H1 (cell line): Measurements from ENCODE around the gene CCDC28B. TPM values are rescaled to one million over a fixed set of nuclear protein-coding genes. Genes with fewer than 3 reads are reported as not detected.

Experiments used
- CBX8 ChIP-seq: fragments of 300-800, 300-1000 bp; sonication (generic); IDR thresholded peaks from 2 replicates; pipeline ENCODE4 v1.7.1; 2016; ENCODE audit warnings: low read depth, low read length, borderline replicate concordance
- CTCF ChIP-seq, 3 experiments: IDR thresholded peaks; 1 replicate in 2 of 3; 2 replicates in 1 of 3; pipeline versions ENCODE4 v1.5.1 to v1.6.1; 2011; ENCODE audit warnings: low read length in 3 of 3, mild to moderate bottlenecking in 3 of 3, inconsistent platforms in 2 of 3, low read depth in 1 of 3, moderate library complexity in 1 of 3; ENCODE audit not compliant: insufficient read depth in 1 of 3; ENCODE audit errors: control extremely low read depth in 1 of 3
- EGR1 ChIP-seq: IDR thresholded peaks from 2 replicates; pipeline ENCODE4 v1.6.1; 2011; ENCODE audit warnings: low read depth, low read length, borderline replicate concordance
- FOSL1 ChIP-seq: IDR thresholded peaks from 2 replicates; pipeline ENCODE4 v1.6.1; 2011; ENCODE audit warnings: mild to moderate bottlenecking, low read depth, low read length, moderate library complexity; ENCODE audit not compliant: insufficient read depth
- GABPA ChIP-seq: IDR thresholded peaks from 2 replicates; pipeline ENCODE4 v1.6.1; 2011; ENCODE audit warnings: mild to moderate bottlenecking, low read length, moderate library complexity, borderline replicate concordance; ENCODE audit not compliant: insufficient read depth
- GTF2F1 ChIP-seq: IDR thresholded peaks from 2 replicates; pipeline ENCODE4 v1.6.1; 2012; ENCODE audit warnings: low read depth, low read length, improper control_type of control experiment, borderline replicate concordance
- HDAC2 ChIP-seq, 2 experiments: fragments of 300-600 bp in 1 of 2; sonication (generic) in 1 of 2; IDR thresholded peaks; 2 replicates each; pipeline ENCODE4 v1.6.1; 2011 to 2012; ENCODE audit warnings: low read depth in 2 of 2, low read length in 2 of 2, mild to moderate bottlenecking in 2 of 2, moderate library complexity in 2 of 2, borderline replicate concordance in 1 of 2, inconsistent platforms in 1 of 2
- KDM5A ChIP-seq: fragments of 200-600 bp; IDR thresholded peaks from 2 replicates; pipeline ENCODE4 v1.7.1; 2012; ENCODE audit warnings: mild to moderate bottlenecking, low read length, inconsistent platforms, mixed read lengths
- MAFK ChIP-seq: IDR thresholded peaks from 2 replicates; pipeline ENCODE4 v1.6.1; 2012; ENCODE audit warnings: low read depth, mild to moderate bottlenecking, improper control_type of control experiment, low read length
- POLR2A ChIP-seq, 2 experiments: IDR thresholded peaks; 1 replicate in 1 of 2; 2 replicates in 1 of 2; pipeline ENCODE4 v1.6.1; 2011; ENCODE audit warnings: low read depth in 2 of 2, low read length in 2 of 2, mild to moderate bottlenecking in 2 of 2; ENCODE audit errors: control extremely low read depth in 1 of 2
- POLR2AphosphoS5 ChIP-seq: IDR thresholded peaks from 2 replicates; pipeline ENCODE4 v1.6.1; 2011; ENCODE audit warnings: low read depth, low read length
- RBBP5 ChIP-seq: IDR thresholded peaks from 2 replicates; pipeline ENCODE4 v1.7.1; 2012; ENCODE audit warnings: low read depth, mild to moderate bottlenecking, inconsistent platforms, low read length, moderate library complexity, borderline replicate concordance
- SIN3A ChIP-seq, 2 experiments: IDR thresholded peaks in 1 of 2; conservative IDR thresholded peaks in 1 of 2; 2 replicates each; pipeline ENCODE4 v1.6.1; 2011 to 2012; ENCODE audit warnings: low read length in 2 of 2, improper control_type of control experiment in 1 of 2, low read depth in 1 of 2, mild to moderate bottlenecking in 1 of 2
- SIRT6 ChIP-seq: IDR thresholded peaks from one replicate; pipeline ENCODE4 v1.7.1; 2012; ENCODE audit warnings: low read length, inconsistent platforms
- SP4 ChIP-seq: IDR thresholded peaks from 2 replicates; pipeline ENCODE4 v1.6.1; 2012; ENCODE audit warnings: low read length, inconsistent platforms
- SRF ChIP-seq: IDR thresholded peaks from 2 replicates; pipeline ENCODE4 v1.6.1; 2011; ENCODE audit warnings: mild to moderate bottlenecking, low read depth, low read length, moderate library complexity
- SUZ12 ChIP-seq: fragments of 200-600 bp; sonication (generic); IDR thresholded peaks from 2 replicates; pipeline ENCODE4 v1.6.1; 2012; ENCODE audit warnings: mild to moderate bottlenecking, inconsistent platforms, low read length, moderate library complexity, mixed read lengths
- TAF1 ChIP-seq: IDR thresholded peaks from 2 replicates; pipeline ENCODE4 v1.6.1; 2011; ENCODE audit warnings: mild to moderate bottlenecking, low read depth, low read length
- TCF12 ChIP-seq: IDR thresholded peaks from 2 replicates; pipeline ENCODE4 v1.6.1; 2011; ENCODE audit warnings: low read depth, mild to moderate bottlenecking, low read length
- YY1 ChIP-seq: IDR thresholded peaks from 2 replicates; pipeline ENCODE4 v1.6.1; 2011; ENCODE audit warnings: low read depth, mild to moderate bottlenecking, low read length
- polyA plus RNA-seq, 7 experiments: library from polyadenylated mRNA; depleted of rRNA in 3 of 7; stranded (reverse) in 5 of 7; unstranded in 2 of 7; fragments of >200 nt in 5 of 7; fragments of 200-250 nt in 2 of 7; gene quantifications; 1 replicate in 5 of 7; 2 replicates in 1 of 7; 4 replicates in 1 of 7; pipeline versions ENCODE4 v1.2.1 to v1.2.3, GENCODE V29; 2011 to 2013; ENCODE audit warnings: missing spikeins in 2 of 7, mixed read lengths in 2 of 7
- total RNA-seq: library from RNA; stranded (reverse); fragmentation: NEBNext Ultra II Directional; extraction: Animal tissue kit (Norgen Biotek cat#: 25700); gene quantifications from 2 replicates; pipeline ENCODE4 v1.2.1, GENCODE V29; 2021
- TF ChIP-seq, protein P1 (sequence below): IDR thresholded peaks from 2 replicates; pipeline ENCODE4 v1.6.1; 2012; ENCODE audit warnings: inconsistent platforms

CCDC28B gene
- total and polyA plus RNA-seq, 2 of the 8 experiments (the other 6 are each of a cell fraction or from before 2014, with no cell fraction given) = 16.7 to 17.1 TPM

DNA sequence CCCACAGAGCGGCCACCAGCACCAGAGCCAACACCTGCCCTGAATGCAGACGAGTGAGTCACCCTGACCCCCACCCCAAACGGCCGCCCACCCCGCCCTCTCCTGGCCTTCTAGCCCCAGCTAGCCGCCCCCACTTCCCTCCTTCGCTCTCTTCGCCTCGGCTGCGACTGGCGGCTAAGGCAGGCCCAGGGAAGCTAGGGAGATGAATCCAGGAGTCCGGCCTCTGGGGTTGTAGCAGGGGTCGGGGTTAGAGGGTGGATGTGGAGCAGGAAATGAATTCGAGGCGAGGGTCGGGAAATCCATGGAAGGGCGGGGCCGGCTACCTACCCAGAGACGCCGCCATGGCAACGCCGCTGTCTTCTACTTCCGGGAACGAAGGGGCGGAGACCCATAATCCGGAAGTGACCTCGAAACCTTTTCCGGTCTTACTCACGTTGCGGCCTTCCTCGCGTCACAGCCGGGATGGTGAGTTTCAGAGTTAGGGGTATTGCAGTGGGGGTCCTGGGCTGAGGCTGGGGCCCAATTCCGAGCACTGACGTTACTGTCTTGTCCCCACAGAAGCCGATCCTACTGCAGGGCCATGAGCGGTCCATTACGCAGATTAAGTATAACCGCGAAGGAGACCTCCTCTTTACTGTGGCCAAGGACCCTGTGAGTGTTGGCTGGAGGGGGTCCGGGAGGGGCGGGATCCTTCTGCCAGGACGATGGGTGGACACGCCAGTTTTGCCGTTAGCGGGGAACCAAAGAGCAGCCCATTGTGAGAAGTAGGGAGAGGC lies 21.8 kb downstream of the CCDC28B start, which contains the start of the genes EIF3I and TMEM234 (continued):
- TF ChIP-seq SRF (no peak), FOSL1 (no peak), SIRT6 (no peak), GTF2F1 (peak; percentile 61; the same call in 1 of the 2 replicates), CTCF (IDR thresholded peaks at IDR 0.05; ENCODE audit: control extremely low read depth in 1 of 3, insufficient read depth in 1 of 3, low read depth in 1 of 3, low read length in 3 of 3) (no peak), SP4 (0 out of 2 replicates have a peak, but pooled peaks have one; percentile 76), SIN3A (conservative IDR thresholded peaks at IDR 0.05 in 1 of 2, IDR thresholded peaks at IDR 0.05 in 1 of 2; ENCODE audit: low read depth in 1 of 2, low read length in 2 of 2) (peak; percentile 78 to 90; a peak in 1 of 4 replicates), TAF1 (peak; percentile 57; the same call in 1 of the 2 replicates), RBBP5 (no peak), KDM5A (0 out of 2 replicates have a peak, but pooled peaks have one; percentile 4), GABPA (peak; percentile 91), POLR2A (IDR thresholded peaks at IDR 0.05; ENCODE audit: control extremely low read depth in 1 of 2, low read depth in 2 of 2, low read length in 2 of 2) (peak in 1 of 2 experiments; percentile 77; a peak in 1 of 3 replicates), POLR2AphosphoS5 (peak; percentile 59), CBX8 (no peak), MAFK (no peak), YY1 (peak; percentile 56; the same call in 1 of the 2 replicates), TCF12 (no peak), EGR1 (peak; percentile 51; the same call in 1 of the 2 replicates), HDAC2 (IDR thresholded peaks at IDR 0.05; ENCODE audit: borderline replicate concordance in 1 of 2, low read depth in 2 of 2, low read length in 2 of 2) (peak in 1 of 2 experiments; percentile 87; a peak in 1 of 4 replicates), SUZ12 (no peak)
- TF ChIP-seq, protein P1, sequence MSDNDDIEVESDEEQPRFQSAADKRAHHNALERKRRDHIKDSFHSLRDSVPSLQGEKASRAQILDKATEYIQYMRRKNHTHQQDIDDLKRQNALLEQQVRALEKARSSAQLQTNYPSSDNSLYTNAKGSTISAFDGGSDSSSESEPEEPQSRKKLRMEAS = 0 out of 2 replicates have a peak, but pooled peaks have one; percentile 19
